Measurements from ENCODE around the gene C19orf47.

The C19orf47 gene

GRCh38 chr19:40315812-40316470 is 32.3 kb downstream of the C19orf47 start:
- H3K27me3 ChIP-seq (ENCODE audit: control insufficient read depth, insufficient read depth, low read length) = no peaks in the 10 kb centered on the region
- no peaks in the 10 kb centered on the region for H3K4me1 ChIP-seq (ENCODE audit: control insufficient read depth, insufficient read depth, low read length)
- no peak overlapping the region for H3K4me3 ChIP-seq (ENCODE audit: low read length)
- no peaks in the 10 kb centered on the region for H3K9me3 ChIP-seq (ENCODE audit: control insufficient read depth, insufficient read depth, low read length)
- WGBS (ENCODE audit: insufficient coverage, insufficient read length) = no CpG with 5 or more reads among the region's 5 CpGs
- no peaks in the 10 kb centered on the region for H3K36me3 ChIP-seq (ENCODE audit: control insufficient read depth, insufficient read depth, low read length)
- H3K27ac ChIP-seq (ENCODE audit: low read length) = no peak overlapping the region
- no peak for DNase-seq (ENCODE audit: low read depth, low spot score)

- no peaks in the 10 kb centered on the region for H3K27me3 ChIP-seq (ENCODE audit: control insufficient read depth, insufficient read depth, low read length)
- DNase-seq (ENCODE audit: low read depth, low spot score) = no peak
- no CpG with 5 or more reads among the region's 2 CpGs for WGBS (ENCODE audit: insufficient coverage, insufficient read length)
- no peaks in the 10 kb centered on the region for H3K36me3 ChIP-seq (ENCODE audit: control insufficient read depth, insufficient read depth, low read length)
- H3K27ac ChIP-seq (ENCODE audit: low read length) = no peak overlapping the region
- no peaks in the 10 kb centered on the region for H3K4me1 ChIP-seq (ENCODE audit: control insufficient read depth, insufficient read depth, low read length)
- H3K9me3 ChIP-seq (ENCODE audit: control insufficient read depth, insufficient read depth, low read length) = no peaks in the 10 kb centered on the region
- H3K4me3 ChIP-seq (ENCODE audit: low read length) = no peak overlapping the region
These were observed 33.5 kb downstream of the C19orf47 start for GRCh38 chr19:40314656-40315055.

DNA sequence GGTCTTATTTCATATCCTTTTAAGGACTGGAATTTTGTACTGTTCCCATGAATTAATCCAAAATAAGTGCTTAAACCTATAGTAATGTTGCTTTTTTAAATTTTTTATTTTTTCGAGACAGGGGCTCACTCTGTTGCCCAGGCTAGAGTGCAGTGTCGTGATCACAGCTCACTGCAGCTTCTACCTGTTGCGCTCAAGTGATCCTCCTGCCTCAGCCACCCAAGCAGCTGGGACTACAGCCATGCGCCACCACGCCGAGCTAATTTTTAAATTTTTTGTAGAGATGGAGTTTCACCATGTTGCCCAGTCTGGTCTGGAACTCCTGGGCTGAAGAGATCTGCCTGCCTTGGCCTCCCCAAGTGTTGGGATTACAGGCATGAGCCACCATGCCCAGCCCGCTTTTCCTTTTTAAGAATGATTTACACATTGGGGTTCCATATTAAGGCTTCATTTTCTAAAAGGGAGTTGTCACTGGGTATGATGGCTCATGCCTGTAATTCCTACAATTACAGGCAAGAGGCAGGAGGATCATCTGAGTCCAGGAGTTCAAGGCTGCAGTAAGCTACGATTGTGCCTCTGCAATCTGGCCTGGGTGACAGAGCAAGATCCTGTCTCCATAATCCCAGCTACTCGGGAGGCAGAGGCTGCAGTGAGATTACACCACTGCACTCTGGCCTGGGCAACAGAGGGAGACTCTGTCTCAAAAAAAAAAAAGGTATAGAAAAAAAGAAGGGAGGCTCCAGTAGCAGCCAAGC is 34.8 kb downstream of the C19orf47 start:
- no peaks in the 10 kb centered on the region for H3K4me1 ChIP-seq (ENCODE audit: control insufficient read depth, insufficient read depth, low read length)
- H3K27ac ChIP-seq (ENCODE audit: low read length) = no peak overlapping the region
- no peaks in the 10 kb centered on the region for H3K9me3 ChIP-seq (ENCODE audit: control insufficient read depth, insufficient read depth, low read length)
- DNase-seq (ENCODE audit: low read depth, low spot score) = no peak
- WGBS (ENCODE audit: insufficient coverage, insufficient read length) = no CpG with 5 or more reads among the region's 9 CpGs
- no peaks in the 10 kb centered on the region for H3K27me3 ChIP-seq (ENCODE audit: control insufficient read depth, insufficient read depth, low read length)
- H3K36me3 ChIP-seq (ENCODE audit: control insufficient read depth, insufficient read depth, low read length) = no peaks in the 10 kb centered on the region
- H3K4me3 ChIP-seq (ENCODE audit: low read length) = no peak overlapping the region

GRCh38 chr19:40312533-40312932 is 35.7 kb downstream of the C19orf47 start:
- Histone ChIP-seq H3K27me3 (ENCODE audit: control insufficient read depth, insufficient read depth, low read length) (no peaks in the 10 kb centered on the region), H3K4me3 (ENCODE audit: low read length) (no peak overlapping the region), H3K9me3 (ENCODE audit: control insufficient read depth, insufficient read depth, low read length) (no peaks in the 10 kb centered on the region), H3K27ac (ENCODE audit: low read length) (no peak overlapping the region), H3K4me1 (ENCODE audit: control insufficient read depth, insufficient read depth, low read length) (no peaks in the 10 kb centered on the region), H3K36me3 (ENCODE audit: control insufficient read depth, insufficient read depth, low read length) (no peaks in the 10 kb centered on the region)
- WGBS (ENCODE audit: insufficient coverage, insufficient read length) = no CpG with 5 or more reads among the region's 2 CpGs
- no peak for DNase-seq (ENCODE audit: low read depth, low spot score)

GRCh38 chr19:40309666-40310065 is 38.5 kb downstream of the C19orf47 start:
- no CpG with 5 or more reads among the region's 1 CpG for WGBS (ENCODE audit: insufficient coverage, insufficient read length)
- no peaks in the 10 kb centered on the region for H3K27me3 ChIP-seq (ENCODE audit: control insufficient read depth, insufficient read depth, low read length)
- no peak for DNase-seq (ENCODE audit: low read depth, low spot score)
- H3K9me3 ChIP-seq (ENCODE audit: control insufficient read depth, insufficient read depth, low read length) = no peaks in the 10 kb centered on the region
- no peaks in the 10 kb centered on the region for H3K36me3 ChIP-seq (ENCODE audit: control insufficient read depth, insufficient read depth, low read length)
- H3K4me3 ChIP-seq (ENCODE audit: low read length) = no peak overlapping the region
- H3K4me1 ChIP-seq (ENCODE audit: control insufficient read depth, insufficient read depth, low read length) = no peaks in the 10 kb centered on the region
- no peak overlapping the region for H3K27ac ChIP-seq (ENCODE audit: low read length)

GRCh38 chr19:40305403-40305802 is 42.8 kb downstream of the C19orf47 start:
- WGBS (ENCODE audit: insufficient coverage, insufficient read length) = no CpG with 5 or more reads among the region's 5 CpGs
- Histone ChIP-seq H3K27me3 (ENCODE audit: control insufficient read depth, insufficient read depth, low read length) (no peaks in the 10 kb centered on the region), H3K36me3 (ENCODE audit: control insufficient read depth, insufficient read depth, low read length) (no peaks in the 10 kb centered on the region), H3K4me3 (ENCODE audit: low read length) (no peak overlapping the region), H3K9me3 (ENCODE audit: control insufficient read depth, insufficient read depth, low read length) (no peaks in the 10 kb centered on the region), H3K4me1 (ENCODE audit: control insufficient read depth, insufficient read depth, low read length) (no peaks in the 10 kb centered on the region), H3K27ac (ENCODE audit: low read length) (no peak overlapping the region)
- DNase-seq (ENCODE audit: low read depth, low spot score) = no peak

GRCh38 chr19:40304306-40304705 is 43.9 kb downstream of the C19orf47 start:
- H3K27ac ChIP-seq (ENCODE audit: low read length) = no peak overlapping the region
- WGBS (ENCODE audit: insufficient coverage, insufficient read length) = no CpG with 5 or more reads among the region's 4 CpGs
- H3K4me1 ChIP-seq (ENCODE audit: control insufficient read depth, insufficient read depth, low read length) = no peaks in the 10 kb centered on the region
- no peak overlapping the region for H3K4me3 ChIP-seq (ENCODE audit: low read length)
- no peaks in the 10 kb centered on the region for H3K9me3 ChIP-seq (ENCODE audit: control insufficient read depth, insufficient read depth, low read length)
- no peaks in the 10 kb centered on the region for H3K36me3 ChIP-seq (ENCODE audit: control insufficient read depth, insufficient read depth, low read length)
- DNase-seq (ENCODE audit: low read depth, low spot score) = no peak
- no peaks in the 10 kb centered on the region for H3K27me3 ChIP-seq (ENCODE audit: control insufficient read depth, insufficient read depth, low read length)

GRCh38 chr19:40303765-40304164 is 44.4 kb downstream of the C19orf47 start:
- no peaks in the 10 kb centered on the region for H3K4me1 ChIP-seq (ENCODE audit: control insufficient read depth, insufficient read depth, low read length)
- no peak overlapping the region for H3K4me3 ChIP-seq (ENCODE audit: low read length)
- H3K36me3 ChIP-seq (ENCODE audit: control insufficient read depth, insufficient read depth, low read length) = no peaks in the 10 kb centered on the region
- H3K27ac ChIP-seq (ENCODE audit: low read length) = no peak overlapping the region
- no peak for DNase-seq (ENCODE audit: low read depth, low spot score)
- no CpG with 5 or more reads among the region's 2 CpGs for WGBS (ENCODE audit: insufficient coverage, insufficient read length)
- no peaks in the 10 kb centered on the region for H3K27me3 ChIP-seq (ENCODE audit: control insufficient read depth, insufficient read depth, low read length)
- no peaks in the 10 kb centered on the region for H3K9me3 ChIP-seq (ENCODE audit: control insufficient read depth, insufficient read depth, low read length)

GRCh38 chr19:40302224-40303011 is 45.8 kb downstream of the C19orf47 start:
- no peak overlapping the region for H3K27ac ChIP-seq (ENCODE audit: low read length)
- no peaks in the 10 kb centered on the region for H3K4me1 ChIP-seq (ENCODE audit: control insufficient read depth, insufficient read depth, low read length)
- H3K36me3 ChIP-seq (ENCODE audit: control insufficient read depth, insufficient read depth, low read length) = no peaks in the 10 kb centered on the region
- DNase-seq (ENCODE audit: low read depth, low spot score) = no peak
- no peaks in the 10 kb centered on the region for H3K27me3 ChIP-seq (ENCODE audit: control insufficient read depth, insufficient read depth, low read length)
- WGBS (ENCODE audit: insufficient coverage, insufficient read length) = no CpG with 5 or more reads among the region's 6 CpGs
- no peaks in the 10 kb centered on the region for H3K9me3 ChIP-seq (ENCODE audit: control insufficient read depth, insufficient read depth, low read length)
- no peak overlapping the region for H3K4me3 ChIP-seq (ENCODE audit: low read length)

- no peak overlapping the region for H3K27ac ChIP-seq (ENCODE audit: low read length)
- no CpG with 5 or more reads among the region's 4 CpGs for WGBS (ENCODE audit: insufficient coverage, insufficient read length)
- H3K9me3 ChIP-seq (ENCODE audit: control insufficient read depth, insufficient read depth, low read length) = no peaks in the 10 kb centered on the region
- H3K27me3 ChIP-seq (ENCODE audit: control insufficient read depth, insufficient read depth, low read length) = no peaks in the 10 kb centered on the region
- H3K4me1 ChIP-seq (ENCODE audit: control insufficient read depth, insufficient read depth, low read length) = no peaks in the 10 kb centered on the region
- H3K36me3 ChIP-seq (ENCODE audit: control insufficient read depth, insufficient read depth, low read length) = no peaks in the 10 kb centered on the region
- DNase-seq (ENCODE audit: low read depth, low spot score) = no peak
- no peak overlapping the region for H3K4me3 ChIP-seq (ENCODE audit: low read length)
These were observed 47.5 kb downstream of the C19orf47 start for GRCh38 chr19:40300668-40301067.
